Epithelial cell of esophagus (primary cell): ENCODE data around the gene BAHD1.

ENCODE experiments used
- DNase-seq: peaks from one replicate; pipeline ENCODE4 v3.0.0; 2010; ENCODE audit warnings: low read depth
- H3K4me3 ChIP-seq: 2 replicates; pipeline ENCODE4 v1.5.1; 2011; ENCODE audit warnings: mild to moderate bottlenecking, low read length, control low read depth
- TF ChIP-seq, protein P1 (sequence below): IDR thresholded peaks from 2 replicates; pipeline ENCODE4 v1.5.1; 2011; ENCODE audit warnings: low read depth, mild to moderate bottlenecking, low read length, control low read depth, inconsistent platforms; ENCODE audit not compliant: insufficient read depth; ENCODE audit errors: missing control alignments

Gene BAHD1

DNA sequence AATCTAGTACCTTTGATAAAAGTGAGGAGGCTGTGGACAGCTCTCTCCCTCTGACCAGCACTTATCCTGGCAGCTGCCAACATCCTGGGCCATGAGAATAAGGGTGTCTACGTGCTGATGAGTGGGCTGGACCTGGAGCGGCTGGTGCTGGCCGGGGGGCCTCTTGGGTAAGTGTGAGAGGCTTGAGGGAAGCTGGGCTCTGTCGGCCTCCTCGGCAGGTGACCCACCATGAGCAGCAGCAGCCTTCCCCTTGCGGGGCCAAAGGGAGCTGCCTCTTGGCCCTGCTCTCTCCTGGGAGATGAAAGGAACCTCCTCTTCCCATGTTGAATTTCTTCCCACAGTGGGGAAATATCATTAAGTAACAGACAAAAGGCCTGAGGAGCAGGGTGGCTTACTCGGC, 25.9 kb upstream of the BAHD1 start:
- TF ChIP-seq, protein P1, sequence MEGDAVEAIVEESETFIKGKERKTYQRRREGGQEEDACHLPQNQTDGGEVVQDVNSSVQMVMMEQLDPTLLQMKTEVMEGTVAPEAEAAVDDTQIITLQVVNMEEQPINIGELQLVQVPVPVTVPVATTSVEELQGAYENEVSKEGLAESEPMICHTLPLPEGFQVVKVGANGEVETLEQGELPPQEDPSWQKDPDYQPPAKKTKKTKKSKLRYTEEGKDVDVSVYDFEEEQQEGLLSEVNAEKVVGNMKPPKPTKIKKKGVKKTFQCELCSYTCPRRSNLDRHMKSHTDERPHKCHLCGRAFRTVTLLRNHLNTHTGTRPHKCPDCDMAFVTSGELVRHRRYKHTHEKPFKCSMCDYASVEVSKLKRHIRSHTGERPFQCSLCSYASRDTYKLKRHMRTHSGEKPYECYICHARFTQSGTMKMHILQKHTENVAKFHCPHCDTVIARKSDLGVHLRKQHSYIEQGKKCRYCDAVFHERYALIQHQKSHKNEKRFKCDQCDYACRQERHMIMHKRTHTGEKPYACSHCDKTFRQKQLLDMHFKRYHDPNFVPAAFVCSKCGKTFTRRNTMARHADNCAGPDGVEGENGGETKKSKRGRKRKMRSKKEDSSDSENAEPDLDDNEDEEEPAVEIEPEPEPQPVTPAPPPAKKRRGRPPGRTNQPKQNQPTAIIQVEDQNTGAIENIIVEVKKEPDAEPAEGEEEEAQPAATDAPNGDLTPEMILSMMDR = no peak
- H3K4me3 ChIP-seq = no peak overlapping the region
- DNase-seq = no peak

DNA sequence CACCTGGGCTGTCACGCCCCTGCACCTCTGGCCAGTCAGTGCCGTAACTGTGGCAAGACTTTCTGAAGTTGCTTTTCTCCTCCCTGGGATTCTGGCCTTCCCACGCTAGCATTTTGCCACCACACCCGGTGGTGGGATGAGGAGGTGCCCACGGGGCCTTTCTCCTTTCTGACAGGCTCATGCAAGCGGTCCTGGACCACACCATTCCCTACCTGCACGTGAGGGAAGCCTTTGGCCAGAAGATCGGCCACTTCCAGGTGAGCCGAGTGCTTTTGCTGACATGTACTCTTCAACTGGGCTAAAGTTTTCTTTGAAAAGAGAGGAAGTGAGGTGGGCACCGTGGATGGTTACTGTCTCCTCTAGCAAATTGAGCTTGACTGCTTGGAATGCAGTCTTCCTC, 25.5 kb upstream of the BAHD1 start:
- TF ChIP-seq, protein P1 = no peak
- DNase-seq = no peak
- no peak overlapping the region for H3K4me3 ChIP-seq

DNA sequence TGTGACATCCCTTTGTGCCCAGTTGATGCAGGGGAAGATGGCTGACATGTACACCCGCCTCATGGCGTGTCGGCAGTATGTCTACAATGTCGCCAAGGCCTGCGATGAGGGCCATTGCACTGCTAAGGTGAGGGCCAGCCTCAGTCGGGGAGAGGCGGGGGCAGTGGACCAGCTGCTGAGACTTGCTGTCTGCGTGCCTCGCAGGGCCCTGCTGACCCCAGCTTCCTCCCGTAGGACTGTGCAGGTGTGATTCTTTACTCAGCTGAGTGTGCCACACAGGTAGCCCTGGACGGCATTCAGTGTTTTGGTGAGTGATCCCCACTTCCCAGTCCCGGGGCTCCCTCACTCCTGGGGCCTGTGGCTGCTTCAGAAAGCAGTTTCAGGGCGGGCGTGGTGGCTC, 24.7 kb upstream of the BAHD1 start:
- no peak for DNase-seq
- H3K4me3 ChIP-seq = no peak overlapping the region
- TF ChIP-seq, protein P1 = no peak

DNA sequence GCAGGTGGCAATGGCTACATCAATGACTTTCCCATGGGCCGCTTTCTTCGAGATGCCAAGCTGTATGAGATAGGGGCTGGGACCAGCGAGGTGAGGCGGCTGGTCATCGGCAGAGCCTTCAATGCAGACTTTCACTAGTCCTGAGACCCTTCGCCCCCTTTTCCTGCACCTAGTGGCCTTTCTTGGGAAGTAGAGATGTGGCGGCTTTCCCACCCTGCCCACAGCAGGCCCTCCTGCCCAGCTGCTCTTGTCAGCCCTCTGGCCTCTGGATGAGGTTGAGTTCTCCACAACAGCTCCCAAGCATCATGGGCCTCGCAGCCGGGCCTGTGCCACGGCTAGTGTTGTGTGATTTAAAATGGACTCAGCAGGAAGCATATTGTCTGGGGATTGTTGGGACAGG, 22.6 kb upstream of the BAHD1 start:
- DNase-seq = no peak
- TF ChIP-seq, protein P1 = no peak
- H3K4me3 ChIP-seq = no peak overlapping the region

DNA sequence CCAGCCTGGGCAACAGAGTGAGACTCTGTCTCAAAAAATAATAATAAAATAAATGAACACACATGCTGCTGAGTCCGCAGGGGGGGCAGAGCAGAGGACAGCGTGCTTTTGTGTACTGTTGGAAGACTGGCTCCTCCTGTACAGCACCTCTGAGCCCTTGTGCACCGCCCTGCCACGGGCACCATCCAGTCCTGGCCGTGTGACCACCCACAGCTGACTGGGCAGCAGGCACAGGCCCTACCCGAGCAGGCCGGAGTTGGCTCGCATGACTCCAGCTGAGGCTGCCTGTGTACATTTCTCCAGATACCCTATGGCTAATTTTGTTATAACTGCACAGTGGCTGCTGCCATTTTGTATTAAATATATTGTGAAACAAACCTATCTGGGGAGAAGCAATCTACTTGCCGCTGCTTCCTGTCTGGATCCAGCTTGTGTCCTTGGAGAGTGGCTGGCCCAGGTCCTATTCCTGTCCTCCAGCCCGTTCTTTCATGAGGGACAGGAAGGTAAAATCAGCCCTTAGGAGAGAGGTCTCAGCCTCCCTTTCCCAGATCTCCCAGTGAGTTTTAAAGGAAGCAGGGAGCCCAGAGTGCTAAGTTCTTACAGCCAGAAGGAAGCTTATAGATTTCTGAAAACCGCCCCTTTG, 20.6 kb upstream of the BAHD1 start:
- H3K4me3 ChIP-seq = no peak overlapping the region
- TF ChIP-seq, protein P1 = no peak

DNA sequence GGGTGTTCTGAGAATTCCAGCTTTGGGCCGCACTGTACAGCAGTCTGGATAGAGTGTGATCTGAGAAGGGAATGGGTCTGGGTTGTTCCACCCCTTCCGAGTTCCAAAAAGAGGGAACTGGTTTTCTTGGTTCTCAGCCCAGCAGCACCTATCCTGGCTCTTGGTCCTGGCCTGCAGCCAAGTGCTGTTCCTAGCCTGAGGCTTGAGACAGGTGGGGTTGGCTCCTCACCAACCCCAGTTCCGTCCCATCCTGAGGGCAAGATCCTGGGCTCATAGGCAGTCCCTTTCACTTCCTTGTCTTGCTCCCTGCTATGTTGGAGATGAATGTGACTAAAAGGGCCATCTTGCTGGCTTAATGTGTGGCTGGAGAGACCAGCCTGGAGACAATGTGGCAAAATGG, 20.0 kb upstream of the BAHD1 start:
- DNase-seq = peak; percentile 78
- TF ChIP-seq, protein P1 = no peak

More for the DNA sequence above, 20.6 kb upstream of the BAHD1 start:
- no peak for DNase-seq

More for the DNA sequence above, 20.0 kb upstream of the BAHD1 start:
- H3K4me3 ChIP-seq = no peak overlapping the region
